Measurements from ENCODE around the gene PAK2. TPM values are rescaled to one million over a fixed set of nuclear protein-coding genes. Genes with fewer than 3 reads are reported as not detected.
"Not testable (repeated sequence)": the region's sequence is repeated elsewhere in the genome, so short reads cannot be mapped to it uniquely, and the experiment has no call there.

PAK2 gene
- polyA plus RNA-seq, 1 of the 3 experiments (the other 2 are of a cell fraction), result 27.9 TPM

- WGBS (ENCODE audit: low lambda C conversion rate), result 27% methylated on average over 13 of the region's 64 CpGs
- Histone ChIP-seq H3K27ac (ENCODE audit: low read depth in 2 of 2, low read length in 1 of 2) (peak overlapping the region; percentile 85 to 86), H3K4me1 (ENCODE audit: control insufficient read depth in 1 of 2, insufficient read depth in 2 of 2, low read depth in 1 of 2, low read length in 1 of 2) (peaks cover 0 to 3% of the 10 kb centered on the region in 2 experiments; a peak in 1 of 4 replicates), H3K79me2 (ENCODE audit: insufficient read depth) (peaks cover 39% of the 10 kb centered on the region; the same call in 1 of the 2 replicates), H3K4me3 (ENCODE audit: low read depth in 2 of 2, low read length in 1 of 2) (peak overlapping the region; percentile 76 to 80), H4K20me1 (ENCODE audit: insufficient read depth) (no peaks in the 10 kb centered on the region), H3K9me3 (no peaks in the 10 kb centered on the region), H3K4me2 (peak overlapping the region; percentile 90), H3K36me3 (replicated peaks in 1 of 2; ENCODE audit: control insufficient read depth in 1 of 2, insufficient read depth in 2 of 2, low read length in 1 of 2) (peaks cover 0 to 4% of the 10 kb centered on the region in 2 experiments), H3K9me2 (no peaks in the 10 kb centered on the region), H3F3A (replicated peaks; ENCODE audit: insufficient read depth) (peaks cover 16% of the 10 kb centered on the region), H3K9ac (peak overlapping the region; percentile 80), H3K27me3 (ENCODE audit: insufficient read depth) (no peaks in the 10 kb centered on the region), H2AFZ (ENCODE audit: low read depth) (peak overlapping the region; percentile 98)
- DNase-seq, result no peak
- ChIA-PET CTCF (interaction anchor here (0.6 to 0.7 kb wide), 2 partner anchors 27 to 104 kb away, joined by 3 read pairs; no protein-coding TSS in a partner anchor), POLR2A (interaction anchor here (0.7 to 1.7 kb wide), 4 partner anchors 27 to 155 kb away, joined by 3 to 6 read pairs (median 4); partner anchors contain the start of genes FBXO45, PAK2, SENP5 and WDR53)
- TF ChIP-seq SIN3A (IDR thresholded peaks at IDR 0.05; ENCODE audit: borderline replicate concordance, low read depth, low read length) (0 out of 2 replicates have a peak, but pooled peaks have one; percentile 27), JUND (IDR thresholded peaks at IDR 0.05) (no peak), GATA2 (CRISPR knock-in tag; IDR thresholded peaks at IDR 0.05) (no peak), EP300 (IDR thresholded peaks at IDR 0.05; ENCODE audit: borderline replicate concordance in 1 of 2, low read depth in 1 of 2, low read length in 1 of 2) (no peak)
- TF ChIP-seq, protein P1, sequence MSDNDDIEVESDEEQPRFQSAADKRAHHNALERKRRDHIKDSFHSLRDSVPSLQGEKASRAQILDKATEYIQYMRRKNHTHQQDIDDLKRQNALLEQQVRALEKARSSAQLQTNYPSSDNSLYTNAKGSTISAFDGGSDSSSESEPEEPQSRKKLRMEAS (IDR thresholded peaks at IDR 0.05; ENCODE audit: low read depth), result no peak
- TF ChIP-seq, protein P2, sequence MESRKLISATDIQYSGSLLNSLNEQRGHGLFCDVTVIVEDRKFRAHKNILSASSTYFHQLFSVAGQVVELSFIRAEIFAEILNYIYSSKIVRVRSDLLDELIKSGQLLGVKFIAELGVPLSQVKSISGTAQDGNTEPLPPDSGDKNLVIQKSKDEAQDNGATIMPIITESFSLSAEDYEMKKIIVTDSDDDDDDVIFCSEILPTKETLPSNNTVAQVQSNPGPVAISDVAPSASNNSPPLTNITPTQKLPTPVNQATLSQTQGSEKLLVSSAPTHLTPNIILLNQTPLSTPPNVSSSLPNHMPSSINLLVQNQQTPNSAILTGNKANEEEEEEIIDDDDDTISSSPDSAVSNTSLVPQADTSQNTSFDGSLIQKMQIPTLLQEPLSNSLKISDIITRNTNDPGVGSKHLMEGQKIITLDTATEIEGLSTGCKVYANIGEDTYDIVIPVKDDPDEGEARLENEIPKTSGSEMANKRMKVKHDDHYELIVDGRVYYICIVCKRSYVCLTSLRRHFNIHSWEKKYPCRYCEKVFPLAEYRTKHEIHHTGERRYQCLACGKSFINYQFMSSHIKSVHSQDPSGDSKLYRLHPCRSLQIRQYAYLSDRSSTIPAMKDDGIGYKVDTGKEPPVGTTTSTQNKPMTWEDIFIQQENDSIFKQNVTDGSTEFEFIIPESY (IDR thresholded peaks at IDR 0.05; ENCODE audit: borderline replicate concordance, low read depth), result 0 out of 2 replicates have a peak, but pooled peaks have one; percentile 5
- TF ChIP-seq, protein P3, sequence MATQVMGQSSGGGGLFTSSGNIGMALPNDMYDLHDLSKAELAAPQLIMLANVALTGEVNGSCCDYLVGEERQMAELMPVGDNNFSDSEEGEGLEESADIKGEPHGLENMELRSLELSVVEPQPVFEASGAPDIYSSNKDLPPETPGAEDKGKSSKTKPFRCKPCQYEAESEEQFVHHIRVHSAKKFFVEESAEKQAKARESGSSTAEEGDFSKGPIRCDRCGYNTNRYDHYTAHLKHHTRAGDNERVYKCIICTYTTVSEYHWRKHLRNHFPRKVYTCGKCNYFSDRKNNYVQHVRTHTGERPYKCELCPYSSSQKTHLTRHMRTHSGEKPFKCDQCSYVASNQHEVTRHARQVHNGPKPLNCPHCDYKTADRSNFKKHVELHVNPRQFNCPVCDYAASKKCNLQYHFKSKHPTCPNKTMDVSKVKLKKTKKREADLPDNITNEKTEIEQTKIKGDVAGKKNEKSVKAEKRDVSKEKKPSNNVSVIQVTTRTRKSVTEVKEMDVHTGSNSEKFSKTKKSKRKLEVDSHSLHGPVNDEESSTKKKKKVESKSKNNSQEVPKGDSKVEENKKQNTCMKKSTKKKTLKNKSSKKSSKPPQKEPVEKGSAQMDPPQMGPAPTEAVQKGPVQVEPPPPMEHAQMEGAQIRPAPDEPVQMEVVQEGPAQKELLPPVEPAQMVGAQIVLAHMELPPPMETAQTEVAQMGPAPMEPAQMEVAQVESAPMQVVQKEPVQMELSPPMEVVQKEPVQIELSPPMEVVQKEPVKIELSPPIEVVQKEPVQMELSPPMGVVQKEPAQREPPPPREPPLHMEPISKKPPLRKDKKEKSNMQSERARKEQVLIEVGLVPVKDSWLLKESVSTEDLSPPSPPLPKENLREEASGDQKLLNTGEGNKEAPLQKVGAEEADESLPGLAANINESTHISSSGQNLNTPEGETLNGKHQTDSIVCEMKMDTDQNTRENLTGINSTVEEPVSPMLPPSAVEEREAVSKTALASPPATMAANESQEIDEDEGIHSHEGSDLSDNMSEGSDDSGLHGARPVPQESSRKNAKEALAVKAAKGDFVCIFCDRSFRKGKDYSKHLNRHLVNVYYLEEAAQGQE (IDR thresholded peaks at IDR 0.05; ENCODE audit: low read depth, low read length), result no peak
Observed at GRCh38 chr3:196712514-196713413, 26.9 kb upstream of the PAK2 start.

- H3K9ac ChIP-seq; POLR2A ChIA-PET; H3F3A ChIP-seq (replicated peaks; ENCODE audit: insufficient read depth); H3K4me2 ChIP-seq; CTCF ChIA-PET; H3K9me2 ChIP-seq; H3K4me1 ChIP-seq (ENCODE audit: control insufficient read depth in 1 of 2, insufficient read depth in 2 of 2, low read depth in 1 of 2, low read length in 1 of 2); H3K4me3 ChIP-seq (ENCODE audit: low read depth in 2 of 2, low read length in 1 of 2); H3K27me3 ChIP-seq (ENCODE audit: insufficient read depth); H4K20me1 ChIP-seq (ENCODE audit: insufficient read depth); DNase-seq; H3K27ac ChIP-seq (ENCODE audit: low read depth in 2 of 2, low read length in 1 of 2); H2AFZ ChIP-seq (ENCODE audit: low read depth): not testable (repeated sequence)
- 100% methylated on average over 3 of the region's 3 CpGs for WGBS (ENCODE audit: low lambda C conversion rate)
- Histone ChIP-seq H3K79me2 (ENCODE audit: insufficient read depth) (peaks cover 54% of the 10 kb centered on the region), H3K36me3 (replicated peaks in 1 of 2; ENCODE audit: control insufficient read depth in 1 of 2, insufficient read depth in 2 of 2, low read length in 1 of 2) (peaks cover 5 to 32% of the 10 kb centered on the region in 2 experiments), H3K9me3 (peaks cover 12% of the 10 kb centered on the region; the same call in 1 of the 2 replicates)
Observed at GRCh38 chr3:196717162-196717561, 22.5 kb upstream of the PAK2 start.
